Activated effector memory CD4-positive, alpha-beta T cell treated with Interleukin-2 at 50 U/mL for 16 hours (primary cell): ENCODE measurements around the gene SYT8.
"Not testable (repeated sequence)": the region's sequence is repeated elsewhere in the genome, so short reads cannot be mapped to it uniquely, and the experiment has no call there.

ENCODE experiments used
- DNase-seq: peaks from one replicate; pipeline ENCODE4 v3.0.0-alpha.2; 2020

SYT8 gene

DNA sequence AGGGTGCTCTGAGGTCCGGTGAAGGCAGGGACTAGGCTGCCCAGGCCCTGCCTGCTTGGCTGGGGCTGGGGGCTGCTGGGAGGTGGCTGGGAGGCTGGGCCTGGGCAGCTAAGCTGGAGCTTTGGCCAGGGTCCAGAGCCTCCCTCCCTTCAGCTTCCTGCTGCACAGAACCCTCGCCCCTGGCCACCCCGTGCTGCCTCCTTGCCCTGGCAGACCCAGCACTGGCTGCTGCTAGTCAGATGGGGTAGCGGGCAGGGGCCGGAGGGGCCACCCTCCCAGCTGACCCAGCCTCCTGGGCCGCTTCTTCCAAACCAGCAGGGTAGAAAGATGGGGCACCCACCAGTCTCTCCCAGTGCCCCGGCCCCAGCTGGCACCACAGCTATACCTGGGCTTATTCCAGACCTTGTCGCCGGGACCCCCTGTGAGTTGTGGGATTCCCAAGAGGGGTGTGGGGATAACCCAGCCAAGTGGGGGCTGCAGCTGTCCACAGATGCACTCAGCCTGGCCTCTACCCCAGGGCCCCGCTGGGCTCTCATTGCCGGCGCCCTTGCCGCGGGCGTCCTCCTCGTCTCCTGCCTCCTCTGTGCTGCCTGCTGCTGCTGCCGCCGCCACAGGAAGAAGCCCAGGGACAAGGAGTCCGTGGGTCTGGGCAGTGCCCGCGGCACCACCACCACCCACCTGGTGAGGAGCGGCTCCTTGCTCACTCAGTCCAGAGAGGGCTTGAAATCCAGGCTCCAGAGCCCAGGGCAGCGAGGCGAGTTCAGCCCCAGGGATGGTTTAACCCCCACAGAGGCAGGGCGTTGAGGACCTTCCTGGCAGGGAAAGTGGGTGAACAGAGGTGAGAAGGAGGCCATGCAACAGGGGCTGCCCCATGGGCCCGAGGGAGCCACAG is at the start of gene SYT8:
SYT8 (plus strand) TSS at position 212 of the 892 bp plus-strand sequence; CDS start at position 328, 116 bp downstream.
- DNase-seq: no peak

DNA sequence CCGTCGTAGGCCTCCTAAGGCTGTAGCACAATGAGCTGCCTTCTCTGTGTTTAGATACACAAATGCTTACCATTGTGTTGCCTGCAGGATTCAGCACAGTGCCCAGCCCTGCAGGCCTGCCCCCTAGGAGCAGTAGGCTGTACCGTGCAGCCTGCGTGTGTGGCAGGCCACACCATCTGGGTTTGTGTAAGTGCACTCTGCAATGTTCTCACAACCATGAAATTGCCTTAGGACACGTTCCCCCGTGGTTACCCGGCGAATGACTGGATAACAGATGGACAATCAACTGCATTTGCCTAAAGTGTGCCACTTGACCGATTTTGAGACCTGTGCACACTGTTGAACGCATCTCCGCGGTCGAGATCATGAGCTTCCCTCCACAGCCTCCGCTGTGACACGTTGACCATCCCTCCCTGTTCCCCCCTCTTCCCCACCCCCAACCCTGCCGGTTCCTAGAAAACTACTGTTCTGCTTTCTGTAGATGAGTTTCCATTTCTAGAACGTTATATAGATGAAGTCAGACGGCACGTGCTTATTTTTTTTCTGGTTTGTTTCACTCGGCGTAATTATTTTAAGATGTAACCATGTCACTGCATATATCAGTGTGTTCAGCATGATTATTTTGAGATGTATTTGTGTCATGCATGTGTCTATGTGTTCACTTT is 48.9 kb upstream of the SYT8 start:
- DNase-seq: no peak

- no peak for DNase-seq
These were observed 48.3 kb upstream of the SYT8 start for GRCh38 chr11:1786466-1786865.

GRCh38 chr11:1791912-1792311 is 42.9 kb upstream of the SYT8 start:
- DNase-seq: no peak

- DNase-seq: no peak
These were observed 42.3 kb upstream of the SYT8 start for GRCh38 chr11:1792461-1792860.

GRCh38 chr11:1793081-1793480 is 41.7 kb upstream of the SYT8 start:
- DNase-seq: no peak

GRCh38 chr11:1796413-1797011 is 38.3 kb upstream of the SYT8 start:
- no peak for DNase-seq

- no peak for DNase-seq
These were observed 37.2 kb upstream of the SYT8 start for GRCh38 chr11:1797391-1798125.

- no peak for DNase-seq
These were observed 31.5 kb upstream of the SYT8 start for GRCh38 chr11:1803246-1803645.

DNA sequence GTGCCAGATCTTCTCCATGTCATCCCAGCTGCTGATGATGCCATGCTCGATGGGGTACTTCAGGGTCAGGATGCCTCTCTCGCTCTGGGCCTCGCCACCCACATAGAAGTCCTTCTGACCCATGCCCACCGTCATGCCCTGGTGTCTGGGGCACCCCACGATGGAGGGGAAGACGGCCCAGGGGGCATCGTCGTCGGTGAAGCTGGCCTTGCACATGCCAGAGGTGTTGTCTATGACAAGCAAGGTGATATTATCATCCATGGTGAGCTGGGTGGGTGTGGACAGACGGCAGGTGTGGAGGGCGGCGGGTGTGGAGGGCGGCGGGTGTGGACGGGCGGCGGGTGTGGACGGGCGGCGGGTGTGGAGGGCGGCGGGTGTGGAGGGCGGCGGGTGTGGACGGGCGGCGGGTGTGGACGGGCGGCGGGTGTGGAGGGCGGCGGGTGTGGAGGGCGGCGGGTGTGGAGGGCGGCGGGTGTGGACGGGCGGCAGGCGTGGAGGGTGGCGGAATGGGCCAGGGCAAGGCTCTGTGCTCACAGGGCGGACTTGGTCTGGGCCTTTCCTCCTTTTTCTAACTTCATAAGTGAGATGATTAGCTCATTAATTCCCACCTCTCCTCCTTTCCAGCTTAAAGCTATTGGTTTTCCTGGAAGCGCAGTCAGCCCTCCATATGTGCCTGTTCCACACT is 30.8 kb upstream of the SYT8 start:
- not testable (repeated sequence) for DNase-seq

- no peak for DNase-seq
These were observed 29.3 kb upstream of the SYT8 start for GRCh38 chr11:1805525-1805924.

GRCh38 chr11:1807264-1807995 is 27.4 kb upstream of the SYT8 start:
- DNase-seq: no peak

- no peak for DNase-seq
These were observed 24.0 kb upstream of the SYT8 start for GRCh38 chr11:1810761-1811160.

DNA sequence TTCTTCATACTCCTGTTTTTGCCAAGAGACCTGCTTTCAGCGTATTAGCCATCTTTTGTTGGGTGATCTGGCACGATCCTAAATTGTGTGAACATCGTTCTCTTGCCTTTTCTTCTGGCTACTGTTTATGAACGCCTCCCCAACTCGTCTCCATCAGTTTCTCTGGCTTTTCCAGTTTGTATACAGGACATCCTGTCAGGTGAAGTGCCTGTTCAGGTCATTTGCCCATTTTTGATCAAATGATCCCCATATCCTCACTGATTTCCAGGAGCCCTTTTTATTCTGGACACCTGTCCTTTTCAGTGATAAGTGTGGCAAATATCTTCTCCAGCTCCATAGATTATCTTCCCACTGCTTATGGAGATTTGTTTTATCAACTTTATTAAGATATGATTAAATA is 22.5 kb upstream of the SYT8 start:
- no peak for DNase-seq

DNA sequence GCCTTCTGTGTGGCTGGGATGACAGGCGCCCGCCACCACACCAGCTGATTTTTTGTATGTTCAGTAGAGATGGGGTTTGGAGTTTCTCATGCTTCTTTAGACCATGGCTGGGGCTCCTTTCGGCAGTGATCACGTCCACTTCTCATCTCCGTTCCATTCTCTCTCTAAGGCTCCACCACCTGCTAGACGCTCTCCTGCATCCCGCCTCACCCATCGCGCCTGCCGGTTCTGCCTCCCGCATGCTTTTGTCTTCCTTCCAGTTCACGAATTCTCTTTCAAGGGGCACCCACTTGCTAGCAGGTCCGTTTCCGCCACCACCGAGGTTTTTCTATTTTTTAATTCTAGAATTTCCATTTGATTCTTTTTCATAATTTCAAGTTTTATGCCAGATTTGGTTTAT is 22.0 kb upstream of the SYT8 start:
- no peak for DNase-seq

GRCh38 chr11:1813356-1813755 is 21.4 kb upstream of the SYT8 start:
- DNase-seq: not testable (repeated sequence)

DNA sequence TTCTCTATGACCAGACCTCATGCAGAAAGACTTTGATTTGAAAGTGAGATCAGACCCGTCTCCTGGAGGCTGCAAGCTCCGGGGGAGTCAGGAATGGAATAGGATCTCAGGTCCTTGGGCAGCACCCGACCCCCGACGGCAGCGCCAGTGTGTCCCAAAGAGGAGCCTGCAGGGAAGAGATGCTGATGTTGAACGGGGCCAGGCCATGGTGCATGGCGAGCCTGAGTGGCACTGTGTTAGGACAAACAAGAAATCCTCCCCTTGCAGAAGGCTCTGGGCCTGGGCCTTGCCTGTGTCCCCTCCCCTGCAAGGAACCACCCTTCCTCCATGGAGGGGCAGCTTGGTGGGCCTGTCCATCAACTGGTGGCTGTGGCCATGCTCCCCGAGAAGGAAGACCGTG is 20.1 kb upstream of the SYT8 start:
- no peak for DNase-seq

- no peak for DNase-seq
These were observed 19.5 kb upstream of the SYT8 start for GRCh38 chr11:1815311-1815710.

- no peak for DNase-seq
These were observed 19.0 kb upstream of the SYT8 start for GRCh38 chr11:1815751-1816150.

GRCh38 chr11:1817000-1817399 is 17.8 kb upstream of the SYT8 start:
- no peak for DNase-seq

DNA sequence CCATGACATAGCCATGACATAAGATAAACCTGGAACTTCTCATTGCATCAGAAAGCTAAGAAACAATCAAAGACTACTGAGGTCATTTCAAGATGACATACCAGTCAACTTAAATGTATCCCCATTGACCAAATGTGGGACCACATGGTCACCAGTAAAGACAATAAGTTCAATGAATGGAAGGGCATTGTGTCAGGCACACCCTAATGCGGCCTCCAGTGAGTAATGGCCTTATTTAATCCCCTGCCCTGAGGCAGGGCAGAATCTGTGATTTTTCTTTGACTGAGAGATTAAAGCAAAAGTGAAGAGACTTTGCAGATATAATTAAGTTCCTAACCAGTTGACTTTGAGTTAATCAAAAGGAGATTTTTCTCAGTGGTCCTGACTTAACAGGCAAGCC is 17.3 kb upstream of the SYT8 start:
- DNase-seq: no peak

GRCh38 chr11:1819074-1819473 is 15.7 kb upstream of the SYT8 start:
- DNase-seq: no peak
